OCI-LY7 (cell line): ENCODE measurements around the gene ADAMTS9.

ENCODE experiments used
- EZH2phosphoT487 ChIP-seq: fragments of 200-600 bp; sonication (generic); IDR thresholded peaks from 2 replicates; pipeline ENCODE4 v1.6.1; 2018; ENCODE audit warnings: low read depth, borderline replicate concordance, mild to moderate bottlenecking, mixed run types, antibody characterized with exemption, low read length, moderate library complexity, mixed read lengths
- TF ChIP-seq, protein P1 (sequence below): fragments of 200-600 bp; sonication (generic); conservative IDR thresholded peaks from 2 replicates; pipeline ENCODE4 v1.5.1; 2014; ENCODE audit warnings: mild to moderate bottlenecking, antibody characterized with exemption, low read length, moderate library complexity, mixed read lengths

- TF ChIP-seq, protein P1, sequence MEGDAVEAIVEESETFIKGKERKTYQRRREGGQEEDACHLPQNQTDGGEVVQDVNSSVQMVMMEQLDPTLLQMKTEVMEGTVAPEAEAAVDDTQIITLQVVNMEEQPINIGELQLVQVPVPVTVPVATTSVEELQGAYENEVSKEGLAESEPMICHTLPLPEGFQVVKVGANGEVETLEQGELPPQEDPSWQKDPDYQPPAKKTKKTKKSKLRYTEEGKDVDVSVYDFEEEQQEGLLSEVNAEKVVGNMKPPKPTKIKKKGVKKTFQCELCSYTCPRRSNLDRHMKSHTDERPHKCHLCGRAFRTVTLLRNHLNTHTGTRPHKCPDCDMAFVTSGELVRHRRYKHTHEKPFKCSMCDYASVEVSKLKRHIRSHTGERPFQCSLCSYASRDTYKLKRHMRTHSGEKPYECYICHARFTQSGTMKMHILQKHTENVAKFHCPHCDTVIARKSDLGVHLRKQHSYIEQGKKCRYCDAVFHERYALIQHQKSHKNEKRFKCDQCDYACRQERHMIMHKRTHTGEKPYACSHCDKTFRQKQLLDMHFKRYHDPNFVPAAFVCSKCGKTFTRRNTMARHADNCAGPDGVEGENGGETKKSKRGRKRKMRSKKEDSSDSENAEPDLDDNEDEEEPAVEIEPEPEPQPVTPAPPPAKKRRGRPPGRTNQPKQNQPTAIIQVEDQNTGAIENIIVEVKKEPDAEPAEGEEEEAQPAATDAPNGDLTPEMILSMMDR: no peak
- TF ChIP-seq EZH2phosphoT487: no peak
Measured at GRCh38 chr3:64726414-64727090, 38.8 kb upstream of the ADAMTS9 start.
